ENCODE data around the gene NCAPG2. TPM values are rescaled to one million over a fixed set of nuclear protein-coding genes. Genes with fewer than 3 reads are reported as not detected.

The NCAPG2 gene
- total and polyA plus RNA-seq, 10 of the 15 experiments (the other 5 are each of a cell fraction or from before 2014, with no cell fraction given), result 11.2 to 78.2 (median 49.2) TPM

- no peak for TF ChIP-seq E4F1 (IDR thresholded peaks at IDR 0.05; ENCODE audit: borderline replicate concordance, partially characterized antibody)
- TF ChIP-seq SMC3 (IDR thresholded peaks at IDR 0.05; ENCODE audit: borderline replicate concordance, low read length), result no peak
Observed at GRCh38 chr7:158589653-158590052, 115.0 kb downstream of the NCAPG2 start (continued).

- intact Hi-C loops (cut with micrococcal nuclease; ENCODE audit: unreplicated experiment), result no loop called here
- 61% methylated on average over 16 of the region's 16 CpGs for WGBS (ENCODE audit: insufficient coverage, insufficient replicate concordance, low lambda C conversion rate, missing lambda C conversion rate)
- H2AFZ ChIP-seq (ENCODE audit: control insufficient read depth, low read depth, low read length), result no peak overlapping the region
- H3K4me3 ChIP-seq, result no peak overlapping the region
- H3K27me3 ChIP-seq (replicated peaks in 1 of 2; ENCODE audit: control insufficient read depth in 2 of 2, insufficient read depth in 2 of 2, low read length in 1 of 2), result no peaks in the 10 kb centered on the region
- DNase-seq (ENCODE audit: low read depth, low spot score) (no peak), ATAC-seq (no peak), FAIRE-seq (no peak)
- in situ Hi-C loops (cut with MboI), result no loop called here
- RAD21 ChIA-PET (ENCODE audit: unreplicated experiment), result no interaction called here
- H3K9ac ChIP-seq (ENCODE audit: control insufficient read depth, insufficient read depth, low read length), result no peak overlapping the region
- CTCF ChIA-PET, result no interaction called here
- no peaks in the 10 kb centered on the region for H3K79me2 ChIP-seq (ENCODE audit: control insufficient read depth, insufficient read depth, low read length)
- H3K36me3 ChIP-seq (ENCODE audit: control insufficient read depth in 2 of 2, insufficient read depth in 2 of 2, low read length in 1 of 2), result no peaks in the 10 kb centered on the region
- TF ChIP-seq LARP7 (IDR thresholded peaks at IDR 0.05) (no peak), IRF4 (IDR thresholded peaks at IDR 0.05; ENCODE audit: low read depth, low read length) (no peak), SREBF2 (IDR thresholded peaks at IDR 0.05; ENCODE audit: low read length) (no peak), TCF7 (IDR thresholded peaks at IDR 0.05; ENCODE audit: borderline replicate concordance) (no peak), TAF1 (IDR thresholded peaks at IDR 0.05; ENCODE audit: borderline replicate concordance, low read depth, low read length) (no peak), MXI1 (IDR thresholded peaks at IDR 0.05; ENCODE audit: low read depth, low read length) (no peak), PAX5 (IDR thresholded peaks at IDR 0.05; ENCODE audit: borderline replicate concordance, low read depth, low read length) (no peak), YY1 (IDR thresholded peaks at IDR 0.05; ENCODE audit: low read depth, low read length) (no peak), TARDBP (IDR thresholded peaks at IDR 0.05; ENCODE audit: borderline replicate concordance) (no peak), SIN3A (IDR thresholded peaks at IDR 0.05; ENCODE audit: low read depth, low read length) (no peak), IRF5 (IDR thresholded peaks at IDR 0.05; ENCODE audit: borderline replicate concordance) (no peak)
- no peaks in the 10 kb centered on the region for H3K4me1 ChIP-seq (ENCODE audit: control insufficient read depth, insufficient read depth, low read length)
- H3K9me3 ChIP-seq (replicated peaks; ENCODE audit: control insufficient read depth, insufficient read depth, low read length), result no peaks in the 10 kb centered on the region
- no TSS peak for BruUV-seq (replicated peaks)
- SMC1A ChIA-PET (ENCODE audit: uncharacterized antibody, unreplicated experiment), result no interaction called here
- no peak overlapping the region for H3K4me2 ChIP-seq (ENCODE audit: control insufficient read depth, insufficient read depth)
- H4K20me1 ChIP-seq (ENCODE audit: control insufficient read depth, insufficient read depth), result no peaks in the 10 kb centered on the region
- POLR2A ChIA-PET, result no interaction called here
- H3K27ac ChIP-seq (ENCODE audit: control insufficient read depth, insufficient read depth), result no peak overlapping the region
Observed at GRCh38 chr7:158588878-158589442, 115.6 kb downstream of the NCAPG2 start.
